Measurements from ENCODE around the gene VEZT. TPM values are rescaled to one million over a fixed set of nuclear protein-coding genes. Genes with fewer than 3 reads are reported as not detected.
"Not testable (repeated sequence)": the region's sequence is repeated elsewhere in the genome, so short reads cannot be mapped to it uniquely, and the experiment has no call there.

VEZT gene
- total RNA-seq, 3 donors from 2014 or later: 58.4 to 72.8 (median 61.6) TPM

DNA sequence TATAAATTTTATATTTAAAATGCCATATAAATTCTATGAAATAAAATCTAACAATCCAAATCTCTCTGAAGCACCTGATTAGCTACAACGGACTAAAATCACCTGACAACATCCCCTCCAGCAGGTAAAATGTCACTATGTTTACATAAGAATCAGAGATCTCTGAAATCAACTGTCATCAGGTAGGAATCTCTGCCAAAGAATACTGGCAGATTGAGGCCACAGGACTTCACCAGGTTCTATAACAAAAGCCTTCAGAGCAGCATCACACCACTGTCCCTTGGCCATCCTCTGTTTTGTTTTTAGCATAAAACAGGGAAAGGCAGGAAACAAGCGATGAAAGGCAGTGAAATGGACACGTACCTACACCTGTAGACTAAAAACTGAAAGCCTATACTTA lies 22.5 kb upstream of the VEZT start:
- no peaks in the 10 kb centered on the region for H3K9me3 ChIP-seq
- intact Hi-C loops (cut with DNase I, micrococcal nuclease): no loop called here
- no peaks in the 10 kb centered on the region for H3K36me3 ChIP-seq (ENCODE audit: low read depth)
- H3K4me3 ChIP-seq: no peak overlapping the region
- TF ChIP-seq, protein P1, sequence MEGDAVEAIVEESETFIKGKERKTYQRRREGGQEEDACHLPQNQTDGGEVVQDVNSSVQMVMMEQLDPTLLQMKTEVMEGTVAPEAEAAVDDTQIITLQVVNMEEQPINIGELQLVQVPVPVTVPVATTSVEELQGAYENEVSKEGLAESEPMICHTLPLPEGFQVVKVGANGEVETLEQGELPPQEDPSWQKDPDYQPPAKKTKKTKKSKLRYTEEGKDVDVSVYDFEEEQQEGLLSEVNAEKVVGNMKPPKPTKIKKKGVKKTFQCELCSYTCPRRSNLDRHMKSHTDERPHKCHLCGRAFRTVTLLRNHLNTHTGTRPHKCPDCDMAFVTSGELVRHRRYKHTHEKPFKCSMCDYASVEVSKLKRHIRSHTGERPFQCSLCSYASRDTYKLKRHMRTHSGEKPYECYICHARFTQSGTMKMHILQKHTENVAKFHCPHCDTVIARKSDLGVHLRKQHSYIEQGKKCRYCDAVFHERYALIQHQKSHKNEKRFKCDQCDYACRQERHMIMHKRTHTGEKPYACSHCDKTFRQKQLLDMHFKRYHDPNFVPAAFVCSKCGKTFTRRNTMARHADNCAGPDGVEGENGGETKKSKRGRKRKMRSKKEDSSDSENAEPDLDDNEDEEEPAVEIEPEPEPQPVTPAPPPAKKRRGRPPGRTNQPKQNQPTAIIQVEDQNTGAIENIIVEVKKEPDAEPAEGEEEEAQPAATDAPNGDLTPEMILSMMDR (IDR thresholded peaks at IDR 0.05): no peak
- peaks cover 11% of the 10 kb centered on the region for H3K4me1 ChIP-seq (ENCODE audit: low read depth)
- ATAC-seq (no peak), DNase-seq (no peak)

DNA sequence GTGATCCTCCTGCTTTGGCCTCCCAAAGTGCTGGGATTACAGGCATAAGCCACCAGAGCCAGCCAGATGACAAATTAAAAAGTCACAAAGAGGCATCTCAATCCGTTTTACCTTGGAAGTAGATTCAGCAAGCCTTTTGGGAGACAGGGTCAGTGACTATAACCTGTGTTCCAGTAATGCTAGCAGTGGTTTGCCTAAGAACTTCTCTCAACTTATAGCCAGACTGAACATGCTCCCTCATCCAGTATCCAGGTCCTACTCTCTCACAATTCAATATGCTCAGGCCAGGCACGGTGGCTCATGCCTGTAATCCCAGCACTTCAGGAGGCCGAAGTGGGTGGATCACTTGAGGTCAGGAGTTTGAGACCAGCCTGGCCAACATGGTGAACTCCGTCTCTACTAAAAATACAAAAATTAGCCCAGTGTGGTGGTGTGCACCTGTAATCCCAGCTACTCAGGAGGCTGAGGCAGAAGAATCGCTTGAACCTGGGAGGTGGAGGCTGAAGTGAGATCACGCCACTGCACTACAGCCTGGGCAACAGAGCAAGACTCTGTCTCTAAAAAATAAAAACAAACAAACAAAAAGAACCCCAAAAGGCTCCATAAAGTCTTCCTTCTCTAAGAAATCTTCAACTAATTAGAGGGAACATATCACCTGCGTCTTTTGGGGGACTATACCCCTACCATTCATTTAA lies 20.6 kb upstream of the VEZT start:
- DNase-seq; H3K4me3 ChIP-seq; H3K36me3 ChIP-seq (ENCODE audit: low read depth); intact Hi-C loops (cut with DNase I, micrococcal nuclease); H3K9me3 ChIP-seq; ATAC-seq: not testable (repeated sequence)
- H3K4me1 ChIP-seq (ENCODE audit: low read depth): peaks cover 17% of the 10 kb centered on the region

DNA sequence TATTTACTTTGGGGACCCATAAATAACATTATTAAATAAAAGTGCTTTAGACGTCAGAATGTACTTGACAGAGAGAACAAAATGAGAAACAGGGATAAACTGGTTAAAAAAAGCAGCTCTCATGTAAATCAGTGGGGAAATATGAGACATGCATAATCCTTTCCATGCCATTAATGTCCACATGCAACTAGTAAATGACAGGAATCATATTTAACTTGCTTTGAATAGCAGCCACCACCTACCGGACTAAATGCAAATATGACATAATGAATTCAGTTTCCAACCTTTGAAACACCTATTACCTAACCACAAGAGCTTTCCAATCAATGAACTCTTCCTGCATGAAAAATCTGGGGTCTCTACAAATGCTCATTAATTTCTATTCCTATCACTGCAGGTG lies 20.0 kb upstream of the VEZT start:
- ATAC-seq: no peak

DNA sequence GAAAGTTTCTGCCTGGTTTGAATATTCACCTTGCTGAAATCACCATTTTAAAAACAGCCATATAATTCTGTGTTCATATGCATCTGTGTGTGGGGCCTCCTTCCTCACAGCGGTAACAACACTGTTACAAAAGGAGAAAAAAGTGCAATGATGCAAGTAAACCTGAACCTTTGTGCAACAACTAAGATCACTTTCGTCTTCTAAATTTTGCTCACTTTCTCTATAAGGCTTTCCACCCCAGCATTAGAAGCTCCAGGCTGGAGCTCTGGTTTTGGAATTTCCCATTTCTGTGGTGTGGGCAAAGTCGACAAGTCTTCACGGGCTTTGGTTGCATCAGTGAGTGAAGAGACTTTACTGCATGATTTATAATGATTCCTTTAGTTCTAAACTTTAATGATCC lies 18.7 kb upstream of the VEZT start:
- DNase-seq: no peak
- H3K9me3 ChIP-seq: no peaks in the 10 kb centered on the region
- H3K4me3 ChIP-seq: no peak overlapping the region
- H3K4me1 ChIP-seq (ENCODE audit: low read depth): peaks cover 20% of the 10 kb centered on the region
- intact Hi-C loops (cut with DNase I, micrococcal nuclease): no loop called here
- no peak for ATAC-seq
- TF ChIP-seq, protein P1 (IDR thresholded peaks at IDR 0.05): no peak
- H3K36me3 ChIP-seq (ENCODE audit: low read depth): no peaks in the 10 kb centered on the region

More for the DNA sequence above, 20.0 kb upstream of the VEZT start:
- TF ChIP-seq, protein P1 (IDR thresholded peaks at IDR 0.05): no peak
- Histone ChIP-seq H3K9me3 (no peaks in the 10 kb centered on the region), H3K36me3 (ENCODE audit: low read depth) (no peaks in the 10 kb centered on the region), H3K4me1 (ENCODE audit: low read depth) (peaks cover 17% of the 10 kb centered on the region), H3K4me3 (no peak overlapping the region)
- DNase-seq: no peak
- intact Hi-C loops (cut with DNase I, micrococcal nuclease): no loop called here

DNA sequence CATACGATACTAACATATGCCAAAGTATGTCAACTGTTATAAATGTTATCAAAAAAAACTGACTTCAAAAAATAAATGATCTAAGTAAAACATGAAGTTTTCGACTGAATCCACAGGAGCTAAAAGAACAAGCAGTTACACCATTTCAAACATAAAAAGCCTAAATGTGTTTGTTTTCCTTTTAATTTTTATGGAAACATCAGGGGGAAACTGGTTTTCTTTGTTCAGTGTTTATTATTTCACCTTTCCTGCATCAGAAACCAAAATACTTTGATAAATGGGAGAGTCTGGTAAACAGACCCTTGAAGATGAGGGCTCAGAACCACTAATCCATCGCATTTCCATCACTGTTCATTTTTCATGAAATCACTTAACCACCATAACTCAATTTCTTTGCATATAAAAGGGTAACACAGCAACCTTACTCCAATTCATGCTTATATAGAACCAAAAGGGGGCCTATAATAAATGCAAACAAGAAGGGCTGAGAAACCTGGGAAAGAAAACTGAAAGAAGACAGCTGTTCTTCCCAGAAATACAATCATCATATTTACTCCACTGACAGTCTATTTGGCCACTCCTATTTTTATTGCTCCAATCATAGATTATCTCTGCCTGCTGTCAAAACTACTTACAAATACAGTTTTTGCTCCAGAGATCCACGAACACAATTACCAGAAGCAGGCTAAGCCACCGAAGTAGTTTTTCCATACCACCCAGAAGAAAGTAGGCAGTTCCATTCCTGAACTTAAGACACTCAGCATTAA lies 17.3 kb upstream of the VEZT start:
- TF ChIP-seq, protein P1 (IDR thresholded peaks at IDR 0.05): no peak
- DNase-seq: no peak
- Histone ChIP-seq H3K9me3 (no peaks in the 10 kb centered on the region), H3K4me1 (ENCODE audit: low read depth) (peaks cover 20% of the 10 kb centered on the region), H3K4me3 (no peak overlapping the region), H3K36me3 (ENCODE audit: low read depth) (no peaks in the 10 kb centered on the region)
- intact Hi-C loops (cut with DNase I, micrococcal nuclease): no loop called here
- ATAC-seq: peak; percentile 69

DNA sequence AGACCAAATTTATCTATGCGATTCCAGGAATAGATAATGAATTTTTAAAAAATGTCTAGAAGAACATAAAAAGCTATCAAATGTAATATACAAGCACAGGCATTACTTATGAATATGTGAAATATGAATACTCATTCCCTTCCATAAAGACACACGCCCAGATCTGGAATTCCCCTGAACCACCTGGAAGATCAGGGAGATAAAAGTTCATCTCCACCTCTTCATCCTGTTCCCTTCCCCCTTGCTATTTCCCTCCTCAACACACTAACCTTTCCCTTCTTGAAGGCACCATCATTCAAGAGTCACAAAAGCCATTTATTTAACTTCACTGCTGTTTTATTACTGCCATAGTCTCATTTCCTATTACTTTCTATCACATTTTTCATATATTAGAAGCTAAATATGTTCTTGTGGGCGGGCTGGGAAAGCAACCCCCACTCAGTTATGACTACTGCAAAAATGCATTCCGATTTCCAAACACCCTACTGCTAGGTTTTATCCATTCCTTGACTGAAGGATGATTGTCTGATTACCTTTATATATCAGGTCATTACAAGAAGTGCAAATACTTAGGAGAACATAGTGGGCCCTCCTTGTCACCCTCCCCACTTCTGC lies 16.4 kb upstream of the VEZT start:
- Histone ChIP-seq H3K4me3 (no peak overlapping the region), H3K36me3 (ENCODE audit: low read depth) (no peaks in the 10 kb centered on the region), H3K9me3 (no peaks in the 10 kb centered on the region), H3K4me1 (ENCODE audit: low read depth) (peaks cover 20% of the 10 kb centered on the region)
- intact Hi-C loops (cut with DNase I, micrococcal nuclease): no loop called here
- TF ChIP-seq, protein P1 (IDR thresholded peaks at IDR 0.05): no peak
- peak; percentile 80 for ATAC-seq
- peak in 1 of 3 donors; percentile 67 for DNase-seq

Measured in mucosa of descending colon (tissue), 3 donors.